ENCODE measurements around the gene FOXP1. TPM values are rescaled to one million over a fixed set of nuclear protein-coding genes. Genes with fewer than 3 reads are reported as not detected.

The FOXP1 gene
- total and polyA plus RNA-seq, 9 of the 15 experiments (the other 6 are each of a cell fraction or from before 2014, with no cell fraction given), result 7.7 to 34.5 (median 13.7) TPM

DNA sequence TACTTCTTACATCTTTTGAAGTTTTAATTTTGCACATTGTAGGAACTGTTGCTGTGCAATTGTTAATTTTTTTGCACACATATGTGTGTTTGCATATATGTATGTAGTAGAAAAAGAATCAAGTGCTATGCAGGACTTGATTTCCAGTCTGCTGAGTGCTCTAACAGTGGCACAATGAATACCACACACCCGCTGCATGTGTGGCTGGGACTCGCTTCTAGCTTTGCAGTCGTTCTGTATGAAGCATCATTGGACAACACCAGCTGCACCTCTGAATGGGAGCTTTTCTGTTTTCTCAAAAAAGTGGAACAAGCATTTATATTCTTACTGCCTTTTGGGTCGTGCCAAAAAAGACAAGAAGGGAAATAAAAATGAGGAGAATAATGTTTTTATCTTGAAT, 564.7 kb downstream of the FOXP1 start (continued):
- TF ChIP-seq AFF1 (IDR thresholded peaks at IDR 0.05; ENCODE audit: low read depth in 1 of 2, partially characterized antibody in 2 of 2) (no peak), ZSCAN32 (CRISPR knock-in tag; IDR thresholded peaks at IDR 0.05) (no peak)
- TF ChIP-seq, protein P1, sequence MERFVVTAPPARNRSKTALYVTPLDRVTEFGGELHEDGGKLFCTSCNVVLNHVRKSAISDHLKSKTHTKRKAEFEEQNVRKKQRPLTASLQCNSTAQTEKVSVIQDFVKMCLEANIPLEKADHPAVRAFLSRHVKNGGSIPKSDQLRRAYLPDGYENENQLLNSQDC (CRISPR knock-in tag; IDR thresholded peaks at IDR 0.05), result no peak

GRCh38 chr3:71016178-71016845, 567.2 kb downstream of the FOXP1 start:
- DNase-seq (ENCODE audit: extremely low read depth in 1 of 4, low spot score in 3 of 4) (no peak), ATAC-seq (no peak), FAIRE-seq (no peak)
- no peak overlapping the region for H2AFZ ChIP-seq (ENCODE audit: low read depth, low read length)
- no peaks in the 10 kb centered on the region for H3K9me3 ChIP-seq (replicated peaks; ENCODE audit: control insufficient read depth, insufficient read depth, low read depth, low read length)
- in situ Hi-C loops (cut with MboI) (loop anchor here (25.0 kb wide), 1 partner anchor 571 kb away; the partner anchor contains the start of gene FOXP1), intact Hi-C loops (cut with micrococcal nuclease) (no loop called here)
- H3K4me3 ChIP-seq, result no peak overlapping the region
- CTCF ChIA-PET (ENCODE audit: low intra/inter-chr PET ratio), result no interaction called here
- POLR2A ChIA-PET, result no interaction called here
- no TSS peak for BruUV-seq (replicated peaks)
- H3K9me1 ChIP-seq (ENCODE audit: control insufficient read depth, insufficient read depth, low read length), result no peaks in the 10 kb centered on the region
- H3K36me3 ChIP-seq (ENCODE audit: control insufficient read depth, insufficient read depth, low read length), result peaks cover 14% of the 10 kb centered on the region; the same call in 1 of the 3 replicates
- H3K4me1 ChIP-seq (replicated peaks in 1 of 2; ENCODE audit: control insufficient read depth in 2 of 2, insufficient read depth in 2 of 2, low read length in 2 of 2), result no peaks in the 10 kb centered on the region
- H4K20me1 ChIP-seq (replicated peaks; ENCODE audit: control insufficient read depth, insufficient read depth, low read length), result no peaks in the 10 kb centered on the region
- no peaks in the 10 kb centered on the region for H3K27me3 ChIP-seq (ENCODE audit: control insufficient read depth in 2 of 2, insufficient read depth in 2 of 2, low read length in 2 of 2)
- 87% methylated on average over 10 of the region's 10 CpGs for WGBS (ENCODE audit: insufficient coverage, low coverage, missing lambda C conversion rate)
- no peaks in the 10 kb centered on the region for H3K79me2 ChIP-seq (ENCODE audit: control insufficient read depth, insufficient read depth, low read length)
- H3K4me2 ChIP-seq (ENCODE audit: insufficient read depth, low read length), result no peak overlapping the region
- H3K9ac ChIP-seq (ENCODE audit: insufficient read depth in 1 of 2, low read depth in 2 of 2, low read length in 2 of 2), result no peak overlapping the region
- no peak overlapping the region for H3K27ac ChIP-seq (ENCODE audit: extremely low read depth, low read depth, low read length)
- no peak for TF ChIP-seq DPF2 (IDR thresholded peaks at IDR 0.05)
- TF ChIP-seq TARDBP (IDR thresholded peaks at IDR 0.05), result no peak
- no peak for TF ChIP-seq PATZ1 (CRISPR knock-in tag; IDR thresholded peaks at IDR 0.05; ENCODE audit: borderline replicate concordance)
- TF ChIP-seq ZNF212 (CRISPR knock-in tag; IDR thresholded peaks at IDR 0.05), result no peak
- TF ChIP-seq RB1 (IDR thresholded peaks at IDR 0.05; ENCODE audit: low read depth), result no peak
- TF ChIP-seq E2F4 (CRISPR knock-in tag; IDR thresholded peaks at IDR 0.05; ENCODE audit: low read depth), result no peak
- no peak for TF ChIP-seq FOXM1 (IDR thresholded peaks at IDR 0.05; ENCODE audit: low read depth)
- TF ChIP-seq FOXM1 (CRISPR knock-in tag; IDR thresholded peaks at IDR 0.05; ENCODE audit: low read depth), result no peak
- TF ChIP-seq ZKSCAN3 (CRISPR knock-in tag; IDR thresholded peaks at IDR 0.05), result no peak
